Tibial artery (tissue), 4 donors: ENCODE measurements around the gene KLC4.

Experiments used
- DNase-seq, 2 donors: peaks; one replicate each; pipeline ENCODE4 v3.0.0-alpha.2; 2019
- H3K27ac ChIP-seq, 2 donors: fragments of 200-600 bp; sonication (generic) in 1 of 2; 1 replicate in 1 of 2; 2 replicates in 1 of 2; pipeline ENCODE4 v1.5.1; 2018 to 2019; ENCODE audit warnings: mild to moderate bottlenecking in 1 of 2
- H3K27me3 ChIP-seq, 2 donors: fragments of 200-600 bp; sonication (generic) in 1 of 2; one replicate each; pipeline versions ENCODE4 v1.5.1 to v1.6.0; 2016 to 2019
- H3K36me3 ChIP-seq, 3 donors: fragments of 200-600 bp; sonication (generic) in 2 of 3; one replicate each; pipeline ENCODE4 v1.5.1; 2016 to 2019; ENCODE audit warnings: mild to moderate bottlenecking in 2 of 3
- H3K4me1 ChIP-seq, 4 donors: fragments of 200-600 bp; sonication (generic) in 2 of 4; 1 replicate in 3 of 4; 2 replicates in 1 of 4; pipeline ENCODE4 v1.5.1; 2016 to 2019
- H3K4me3 ChIP-seq, 2 donors: fragments of 200-600 bp; sonication (generic) in 1 of 2; 1 replicate in 1 of 2; 2 replicates in 1 of 2; pipeline ENCODE4 v1.5.1; 2018 to 2019; ENCODE audit warnings: mild to moderate bottlenecking in 2 of 2
- H3K9me3 ChIP-seq, 3 donors: fragments of 200-600 bp; sonication (generic) in 1 of 3; one replicate each; pipeline ENCODE4 v1.5.1; 2016 to 2019
- CTCF ChIP-seq, 2 experiments: fragments of 200-600 bp in 1 of 2; fragments of 450-650 bp in 1 of 2; IDR thresholded peaks; one replicate each; pipeline ENCODE4 v1.5.1; 2017 to 2019; ENCODE audit warnings: antibody characterized with exemption in 2 of 2, mild to moderate bottlenecking in 1 of 2, moderate library complexity in 1 of 2
- intact Hi-C: fragments of 100-400 bp; cut with DNase I; formaldehyde crosslinking; loops from one replicate; pipeline ENCODE4 v1.15.0; 2023; ENCODE audit warnings: low total_unique reads

The KLC4 gene

GRCh38 chr6:43053545-43054205 is 5.8 kb upstream of the KLC4 start, which contains the start of gene CUL7:
TSS of gene CUL7 (minus strand) at chr6:43053851. CDS start at chr6:43052788, 1,063 bp downstream.
- intact Hi-C loops: loop anchor here (5.0 kb wide), 1 partner anchor 41 kb away; the partner anchor contains the start of genes KLHDC3 and MEA1
- Histone ChIP-seq H3K36me3 (peaks cover 0 to 50% (median 36%) of the 10 kb centered on the region in 3 donors), H3K4me3 (peak within 1 kb of the TSS; percentile 64), H3K4me1 (peaks cover 3 to 31% (median 18%) of the 10 kb centered on the region in 4 donors), H3K27ac (peak within 1 kb of the TSS; percentile 86 to 95), H3K9me3 (no peaks in the 10 kb centered on the region), H3K27me3 (no peaks in the 10 kb centered on the region)
- TF ChIP-seq CTCF (IDR thresholded peaks at IDR 0.05): no peak
- DNase-seq: peak; percentile 93 to 96

- no peaks in the 10 kb centered on the region for H3K9me3 ChIP-seq
- peaks cover 4 to 35% (median 20%) of the 10 kb centered on the region in 4 donors for H3K4me1 ChIP-seq
- H3K36me3 ChIP-seq: peaks cover 0 to 43% (median 33%) of the 10 kb centered on the region in 3 donors
- intact Hi-C loops: loop anchor here (5.0 kb wide), 1 partner anchor 42 kb away; the partner anchor contains the start of genes KLHDC3 and MEA1
- no peak for TF ChIP-seq CTCF (IDR thresholded peaks at IDR 0.05)
- peak overlapping the region; percentile 86 to 95 for H3K27ac ChIP-seq
- H3K27me3 ChIP-seq: no peaks in the 10 kb centered on the region
- H3K4me3 ChIP-seq: peak overlapping the region; percentile 64
- no peak for DNase-seq
Measured at GRCh38 chr6:43054206-43054943, 5.1 kb upstream of the KLC4 start.

- Histone ChIP-seq H3K9me3 (no peaks in the 10 kb centered on the region), H3K27me3 (no peaks in the 10 kb centered on the region), H3K4me3 (no peak overlapping the region), H3K4me1 (peaks cover 4 to 45% (median 28%) of the 10 kb centered on the region in 4 donors), H3K27ac (no peak overlapping the region), H3K36me3 (peaks cover 0 to 32% (median 25%) of the 10 kb centered on the region in 3 donors)
- TF ChIP-seq CTCF (IDR thresholded peaks at IDR 0.05): no peak
- intact Hi-C loops: no loop called here
- DNase-seq: no peak
Measured at GRCh38 chr6:43055966-43056365, 3.5 kb upstream of the KLC4 start.

- H3K36me3 ChIP-seq: peaks cover 0 to 45% (median 35%) of the 10 kb centered on the region in 3 donors
- intact Hi-C loops: no loop called here
Measured at GRCh38 chr6:43058531-43058930, 900 bp upstream of the KLC4 start.

More at GRCh38 chr6:43058531-43058930, 900 bp upstream of the KLC4 start:
- Histone ChIP-seq H3K4me3 (peak overlapping the region; percentile 76 to 92), H3K4me1 (peaks cover 4 to 34% (median 25%) of the 10 kb centered on the region in 4 donors), H3K27me3 (no peaks in the 10 kb centered on the region), H3K27ac (peak overlapping the region; percentile 83 to 91), H3K9me3 (no peaks in the 10 kb centered on the region)
- TF ChIP-seq CTCF (IDR thresholded peaks at IDR 0.05): no peak
- no peak for DNase-seq
